GM12878 (cell line): ENCODE measurements around the gene SEC14L1. TPM values are rescaled to one million over a fixed set of nuclear protein-coding genes. Genes with fewer than 3 reads are reported as not detected.

ENCODE experiments used
- ATAC-seq: fragments of 200-7000 bp; cut with Tn5 transposase; 3 replicates; pipeline ENCODE4 v1.9.1; 2020; ENCODE audit warnings: mild to moderate bottlenecking, moderate library complexity
- BruUV-seq: library from RNA; stranded (reverse); fragments of 400-500 nt; replicated peaks from 2 replicates; lab custom pipeline; 2021; lab: Mats Ljungman, UMichigan
- CTCF ChIA-PET: fragments of 300-600 bp; sonication (Branson Sonifier 250); formaldehyde crosslinking; extraction: SDS; loops from one replicate; lab custom pipeline; 2021; ENCODE audit warnings: inconsistent platforms; lab: Yijun Ruan, JAX
- POLR2A ChIA-PET: fragments of 350-600 bp; formaldehyde crosslinking; extraction: SDS; loops from one replicate; lab custom pipeline; 2021; ENCODE audit warnings: inconsistent platforms; lab: Charles Lee
- RAD21 ChIA-PET: fragments of 300-600 bp; sonication (Branson Sonifier 250); formaldehyde crosslinking; loops from one replicate; lab custom pipeline; 2023; ENCODE audit warnings: antibody characterized with exemption; ENCODE audit not compliant: unreplicated experiment; lab: Charles Lee
- SMC1A ChIA-PET: fragments of 300-600 bp; sonication (Branson Sonifier 250); formaldehyde crosslinking; loops from one replicate; lab custom pipeline; 2023; ENCODE audit not compliant: unreplicated experiment, uncharacterized antibody; lab: Charles Lee
- DNase-seq: peaks from one replicate; pipeline ENCODE4 v3.0.0-alpha.2; 2011; ENCODE audit warnings: low read depth, low spot score
- FAIRE-seq: peaks from 3 replicates; lab custom pipeline; 2011; peaks lifted over from hg19 to GRCh38; lab: Jason Lieb, UNC
- H2AFZ ChIP-seq: 2 replicates; pipeline ENCODE4 v1.6.0; 2011; ENCODE audit warnings: low read depth, low read length, control low read depth; ENCODE audit not compliant: control insufficient read depth
- H3K27ac ChIP-seq: 2 replicates; pipeline ENCODE4 v1.5.1; 2011; ENCODE audit warnings: control low read depth; ENCODE audit not compliant: control insufficient read depth, insufficient read depth
- H3K27me3 ChIP-seq, 2 experiments: replicated peaks in 1 of 2; 2 replicates each; pipeline versions ENCODE4 v1.6.0 to v1.6.1; 2011; ENCODE audit warnings: low read length in 1 of 2; ENCODE audit not compliant: control insufficient read depth in 2 of 2, insufficient read depth in 2 of 2
- H3K36me3 ChIP-seq, 2 experiments: 2 replicates each; pipeline ENCODE4 v1.5.1; 2011; ENCODE audit warnings: low read length in 1 of 2; ENCODE audit not compliant: control insufficient read depth in 2 of 2, insufficient read depth in 2 of 2
- H3K4me1 ChIP-seq: 2 replicates; pipeline ENCODE4 v1.6.1; 2011; ENCODE audit warnings: mild to moderate bottlenecking, low read length, moderate library complexity, mixed read lengths; ENCODE audit not compliant: control insufficient read depth, insufficient read depth
- H3K4me2 ChIP-seq: 2 replicates; pipeline ENCODE4 v1.6.0; 2011; ENCODE audit warnings: control low read depth; ENCODE audit not compliant: control insufficient read depth, insufficient read depth
- H3K4me3 ChIP-seq: fragments of 200-600 bp; sonication (generic); 2 replicates; pipeline ENCODE4 v1.5.1; 2016
- H3K79me2 ChIP-seq: 2 replicates; pipeline ENCODE4 v1.6.0; 2011; ENCODE audit warnings: low read length; ENCODE audit not compliant: control insufficient read depth, insufficient read depth
- H3K9ac ChIP-seq: 2 replicates; pipeline ENCODE4 v1.8.0; 2011; ENCODE audit warnings: low read length, control low read depth, mixed read lengths; ENCODE audit not compliant: control insufficient read depth, insufficient read depth
- H3K9me3 ChIP-seq: replicated peaks from 3 replicates; pipeline ENCODE4 v1.5.1; 2011; ENCODE audit warnings: mild to moderate bottlenecking, low read length; ENCODE audit not compliant: control insufficient read depth, insufficient read depth
- H4K20me1 ChIP-seq: 2 replicates; pipeline ENCODE4 v1.6.0; 2011; ENCODE audit not compliant: control insufficient read depth, insufficient read depth
- CHD4 ChIP-seq: fragments of 200-600 bp; sonication (generic); IDR thresholded peaks from 2 replicates; pipeline ENCODE4 v1.6.1; 2016; ENCODE audit warnings: mild to moderate bottlenecking
- CTCF ChIP-seq, 3 experiments: IDR thresholded peaks in 2 of 3; conservative IDR thresholded peaks in 1 of 3; 2 replicates each; pipeline ENCODE4 v1.5.1; 2011; ENCODE audit warnings: low read depth in 3 of 3, low read length in 3 of 3, mild to moderate bottlenecking in 3 of 3, control low read depth in 2 of 3, moderate library complexity in 2 of 3, inconsistent platforms in 1 of 3, mixed read lengths in 1 of 3; ENCODE audit not compliant: control insufficient read depth in 2 of 3, insufficient read depth in 1 of 3; ENCODE audit errors: extremely low read depth in 1 of 3
- ELK1 ChIP-seq: IDR thresholded peaks from 2 replicates; pipeline ENCODE4 v1.6.1; 2012; ENCODE audit warnings: low read depth, low read length, improper control_type of control experiment
- HDGF ChIP-seq: fragments of 450-650 bp; IDR thresholded peaks from 2 replicates; pipeline ENCODE4 v1.6.1; 2016; ENCODE audit warnings: antibody characterized with exemption
- NFIC ChIP-seq: IDR thresholded peaks from 2 replicates; pipeline ENCODE4 v1.6.1; 2012; ENCODE audit warnings: low read depth, mild to moderate bottlenecking, inconsistent platforms, low read length, moderate library complexity
- NFXL1 ChIP-seq: fragments of 450-650 bp; IDR thresholded peaks from 2 replicates; pipeline ENCODE4 v1.6.1; 2017; ENCODE audit warnings: antibody characterized with exemption, mild to moderate bottlenecking, borderline replicate concordance
- PAX8 ChIP-seq: fragments of 450-650 bp; IDR thresholded peaks from 2 replicates; pipeline ENCODE4 v1.6.1; 2017; ENCODE audit warnings: mild to moderate bottlenecking, moderate library complexity
- POLR2A ChIP-seq: IDR thresholded peaks from 2 replicates; pipeline ENCODE4 v1.6.1; 2011; ENCODE audit warnings: low read depth, mild to moderate bottlenecking, low read length
- RBBP5 ChIP-seq: fragments of 200-600 bp; sonication (generic); conservative IDR thresholded peaks from 2 replicates; pipeline ENCODE4 v1.6.1; 2016
- SIX5 ChIP-seq: IDR thresholded peaks from 2 replicates; pipeline ENCODE4 v1.6.1; 2011; ENCODE audit warnings: mild to moderate bottlenecking, low read depth, low read length, moderate library complexity; ENCODE audit not compliant: severe bottlenecking
- SREBF2 ChIP-seq: IDR thresholded peaks from 2 replicates; pipeline ENCODE4 v1.6.1; 2012; ENCODE audit warnings: mild to moderate bottlenecking, low read length
- STAT1 ChIP-seq: fragments of 450-650 bp; conservative IDR thresholded peaks from 2 replicates; pipeline ENCODE4 v1.6.1; 2014; ENCODE audit warnings: antibody characterized with exemption, mild to moderate bottlenecking
- ZNF274 ChIP-seq: IDR thresholded peaks from one replicate; pipeline ENCODE4 v1.8.0; 2011; ENCODE audit not compliant: insufficient read length, insufficient read depth
- ZNF622 ChIP-seq: fragments of 450-650 bp; IDR thresholded peaks from 2 replicates; pipeline ENCODE4 v1.6.1; 2017; ENCODE audit warnings: mild to moderate bottlenecking, inconsistent platforms
- ZSCAN29 ChIP-seq: fragments of 450-650 bp; IDR thresholded peaks from 2 replicates; pipeline ENCODE4 v1.6.1; 2017; ENCODE audit warnings: mild to moderate bottlenecking, moderate library complexity
- ZZZ3 ChIP-seq: IDR thresholded peaks from 2 replicates; pipeline ENCODE4 v1.6.1; 2011; ENCODE audit warnings: low read depth; ENCODE audit not compliant: control insufficient read depth, insufficient read length
- WGBS: methylation state at CpG from one replicate; pipeline ENCODE4 v1.1.6; 2016; ENCODE audit warnings: low lambda C conversion rate; ENCODE audit not compliant: insufficient replicate concordance, insufficient coverage; ENCODE audit errors: missing lambda C conversion rate; 5-methylcytosine and 5-hydroxymethylcytosine counted together
- in situ Hi-C: fragments of 300-500 bp; cut with MboI; formaldehyde crosslinking; loops from 9 replicates; pipeline ENCODE4 v1.14.3; 2018; ENCODE audit warnings: mixed read lengths
- intact Hi-C: fragments of 100-400 bp; cut with micrococcal nuclease; formaldehyde crosslinking; loops from one replicate; pipeline ENCODE4 v1.14.2; 2022; ENCODE audit not compliant: unreplicated experiment
- polyA plus RNA-seq, 11 experiments: library from polyadenylated mRNA; depleted of rRNA in 4 of 11; unstranded in 6 of 11; stranded (reverse) in 5 of 11; fragments of >200 nt; fragmentation: Nextera tagmentation in 4 of 11; fragmentation: Illumina TruSeq in 1 of 11; extraction: Ambion mirVana in 4 of 11; extraction: Trizol in 1 of 11; gene quantifications; 1 replicate in 1 of 11; 2 replicates in 10 of 11; pipeline versions ENCODE4 v1.2.1 to v1.2.3, GENCODE V29; 2011 to 2016; ENCODE audit warnings: inconsistent platforms in 2 of 11, missing spikeins in 2 of 11, low read depth in 1 of 11
- total RNA-seq, 4 experiments: library from RNA; depleted of rRNA in 3 of 4; stranded (reverse); fragments of >200 nt in 3 of 4; fragmentation: Illumina TruSeq in 1 of 4; extraction: Trizol in 1 of 4; gene quantifications; 2 replicates each; pipeline versions ENCODE4 v1.2.1 to v1.2.3, GENCODE V29; 2013 to 2021
- TF ChIP-seq, protein P1 (sequence below): IDR thresholded peaks from 2 replicates; pipeline ENCODE4 v1.6.1; 2011; ENCODE audit warnings: borderline replicate concordance, low read depth, mild to moderate bottlenecking, moderate library complexity, low read length; ENCODE audit not compliant: insufficient read depth, poor library complexity, severe bottlenecking

Gene SEC14L1
- total and polyA plus RNA-seq, 10 of the 15 experiments (the other 5 are each of a cell fraction or from before 2014, with no cell fraction given), result 6.3 to 66.1 (median 33.5) TPM

- Histone ChIP-seq H3K27ac (no peak overlapping the region), H3K9me3 (peaks cover 7% of the 10 kb centered on the region), H3K4me1 (peaks cover 14% of the 10 kb centered on the region), H3K27me3 (no peaks in the 10 kb centered on the region), H3K4me2 (no peak overlapping the region), H4K20me1 (peaks cover 6% of the 10 kb centered on the region), H3K36me3 (peaks cover 0 to 2% of the 10 kb centered on the region in 2 experiments; a peak in 3 of 4 replicates), H3K4me3 (no peak overlapping the region), H2AFZ (no peak overlapping the region), H3K9ac (no peak overlapping the region), H3K79me2 (peaks cover 55% of the 10 kb centered on the region)
- WGBS, result 90% methylated on average over 16 of the region's 17 CpGs
- ChIA-PET POLR2A (no interaction called here), CTCF (no interaction called here), RAD21 (interaction anchor here (1.6 kb wide), 1 partner anchor 17 kb away, joined by 7 read pairs; no protein-coding TSS in a partner anchor), SMC1A (interaction anchor here (1.4 to 3.9 kb wide), 2 partner anchors 9 to 26 kb away, joined by 4 to 16 read pairs; no protein-coding TSS in a partner anchor)
- in situ Hi-C loops (no loop called here), intact Hi-C loops (no loop called here)
- ATAC-seq, result no peak
- no peak for FAIRE-seq
- BruUV-seq, result no TSS peak
- TF ChIP-seq ZZZ3, result no peak
- TF ChIP-seq ZSCAN29, result no peak
- TF ChIP-seq POLR2A, result no peak
- no peak for TF ChIP-seq ZNF274
- TF ChIP-seq PAX8, result no peak
- no peak for TF ChIP-seq HDGF
- no peak for TF ChIP-seq NFXL1
- no peak for TF ChIP-seq ZNF622
- TF ChIP-seq SIX5, result no peak
- TF ChIP-seq NFIC, result no peak
- TF ChIP-seq CHD4, result no peak
- no peak for TF ChIP-seq ELK1
- TF ChIP-seq STAT1, result no peak
- TF ChIP-seq CTCF (IDR thresholded peaks at IDR 0.05 in 2 of 3, conservative IDR thresholded peaks at IDR 0.05 in 1 of 3; ENCODE audit: control insufficient read depth in 2 of 3, extremely low read depth in 1 of 3, insufficient read depth in 1 of 3, low read depth in 3 of 3, low read length in 3 of 3), result no peak
- no peak for TF ChIP-seq SREBF2
- TF ChIP-seq RBBP5, result no peak
- TF ChIP-seq, protein P1, sequence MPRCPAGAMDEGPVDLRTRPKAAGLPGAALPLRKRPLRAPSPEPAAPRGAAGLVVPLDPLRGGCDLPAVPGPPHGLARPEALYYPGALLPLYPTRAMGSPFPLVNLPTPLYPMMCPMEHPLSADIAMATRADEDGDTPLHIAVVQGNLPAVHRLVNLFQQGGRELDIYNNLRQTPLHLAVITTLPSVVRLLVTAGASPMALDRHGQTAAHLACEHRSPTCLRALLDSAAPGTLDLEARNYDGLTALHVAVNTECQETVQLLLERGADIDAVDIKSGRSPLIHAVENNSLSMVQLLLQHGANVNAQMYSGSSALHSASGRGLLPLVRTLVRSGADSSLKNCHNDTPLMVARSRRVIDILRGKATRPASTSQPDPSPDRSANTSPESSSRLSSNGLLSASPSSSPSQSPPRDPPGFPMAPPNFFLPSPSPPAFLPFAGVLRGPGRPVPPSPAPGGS, result no peak
- DNase-seq, result no peak
Measured at GRCh38 chr17:77161953-77162352, 21.2 kb downstream of the SEC14L1 start.
